Stimulated activated CD4-positive, alpha-beta T cell treated with anti-CD3 and anti-CD28 coated beads, Interleukin-2, amount 100 ng/mL, for 4 hours (primary cell): Measurements from ENCODE around the gene BLTP2.

Experiments
- DNase-seq: peaks from one replicate; pipeline ENCODE4 v3.0.0-alpha.2; 2020; ENCODE audit warnings: low read depth

BLTP2 gene

GRCh38 chr17:28598799-28599310 lies 46.1 kb downstream of the BLTP2 start, which contains the start of gene SPAG5:
TSS of gene SPAG5 (minus strand) at chr17:28599025. CDS start at chr17:28598946, 79 bp downstream.
- peak; percentile 91 for DNase-seq

- no peak for DNase-seq
These were observed 46.6 kb downstream of the BLTP2 start for GRCh38 chr17:28598389-28598788.

GRCh38 chr17:28597606-28598383 lies 47.2 kb downstream of the BLTP2 start:
- DNase-seq = no peak
